ENCODE data around the gene RABGAP1L.

- no peak for TF ChIP-seq CTCF (IDR thresholded peaks at IDR 0.05)
- no peak for TF ChIP-seq POLR2A (IDR thresholded peaks at IDR 0.05)
Measured at GRCh38 chr1:174535207-174535606, 375.9 kb downstream of the RABGAP1L start.

Measured in thyroid gland (tissue), 4 donors.